ENCODE measurements around the gene SCUBE2. TPM values are rescaled to one million over a fixed set of nuclear protein-coding genes. Genes with fewer than 3 reads are reported as not detected.

SCUBE2 gene
- total RNA-seq, 1 donor from 2014 or later = 1.5 TPM

DNA sequence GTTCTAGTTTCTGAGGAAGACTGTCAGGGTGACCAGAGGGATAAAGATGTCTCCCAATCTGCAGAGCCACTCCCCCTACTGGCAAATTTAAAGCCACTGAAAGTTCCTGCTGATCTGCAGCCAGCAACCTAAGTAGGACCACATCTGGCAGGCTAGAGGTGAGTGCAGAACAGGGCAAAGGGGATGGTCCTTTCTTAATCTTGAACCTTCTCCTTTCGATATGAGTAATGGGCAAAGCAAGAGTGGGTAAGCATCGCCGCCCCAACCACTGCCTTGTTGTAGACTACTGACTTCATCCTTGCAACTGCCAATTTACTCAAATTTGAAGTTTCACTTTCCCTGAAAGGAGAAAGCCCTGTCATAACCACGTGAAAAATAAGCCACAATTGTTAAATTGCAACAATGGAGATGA lies 30.7 kb downstream of the SCUBE2 start:
- DNase-seq (ENCODE audit: low read depth) (no peak), FAIRE-seq (no peak)
- Histone ChIP-seq H4K20me1 (ENCODE audit: insufficient read depth, low read length) (no peaks in the 10 kb centered on the region), H3K9ac (ENCODE audit: low read length) (no peak overlapping the region), H3K27me3 (ENCODE audit: insufficient read depth, low read length) (no peaks in the 10 kb centered on the region), H3K27ac (ENCODE audit: low read depth, low read length) (no peak overlapping the region), H3K4me3 (ENCODE audit: insufficient read depth, low read depth, low read length) (no peak overlapping the region), H3K4me2 (ENCODE audit: low read length) (no peak overlapping the region), H3K36me3 (ENCODE audit: insufficient read depth, low read length) (no peaks in the 10 kb centered on the region), H3K4me1 (ENCODE audit: insufficient read depth, low read length) (no peaks in the 10 kb centered on the region), H2AFZ (ENCODE audit: low read depth, low read length) (no peak overlapping the region), H3K9me3 (ENCODE audit: insufficient read depth, low read depth, low read length) (no peaks in the 10 kb centered on the region), H3K79me2 (ENCODE audit: insufficient read depth, low read length) (no peaks in the 10 kb centered on the region)
- H3K9me3 Mint-ChIP-seq (ENCODE audit: unreplicated experiment) = peaks cover 8% of the 10 kb centered on the region
- H3K27me3 Mint-ChIP-seq (ENCODE audit: low read depth, unreplicated experiment) = peaks cover 2% of the 10 kb centered on the region
- H3K4me1 Mint-ChIP-seq (ENCODE audit: low read depth, unreplicated experiment) = no peaks in the 10 kb centered on the region
- H3K36me3 Mint-ChIP-seq (ENCODE audit: low read depth, unreplicated experiment) = peaks cover 6% of the 10 kb centered on the region
- H3K27ac Mint-ChIP-seq (ENCODE audit: unreplicated experiment) = no peak overlapping the region
- TF ChIP-seq, protein P1, sequence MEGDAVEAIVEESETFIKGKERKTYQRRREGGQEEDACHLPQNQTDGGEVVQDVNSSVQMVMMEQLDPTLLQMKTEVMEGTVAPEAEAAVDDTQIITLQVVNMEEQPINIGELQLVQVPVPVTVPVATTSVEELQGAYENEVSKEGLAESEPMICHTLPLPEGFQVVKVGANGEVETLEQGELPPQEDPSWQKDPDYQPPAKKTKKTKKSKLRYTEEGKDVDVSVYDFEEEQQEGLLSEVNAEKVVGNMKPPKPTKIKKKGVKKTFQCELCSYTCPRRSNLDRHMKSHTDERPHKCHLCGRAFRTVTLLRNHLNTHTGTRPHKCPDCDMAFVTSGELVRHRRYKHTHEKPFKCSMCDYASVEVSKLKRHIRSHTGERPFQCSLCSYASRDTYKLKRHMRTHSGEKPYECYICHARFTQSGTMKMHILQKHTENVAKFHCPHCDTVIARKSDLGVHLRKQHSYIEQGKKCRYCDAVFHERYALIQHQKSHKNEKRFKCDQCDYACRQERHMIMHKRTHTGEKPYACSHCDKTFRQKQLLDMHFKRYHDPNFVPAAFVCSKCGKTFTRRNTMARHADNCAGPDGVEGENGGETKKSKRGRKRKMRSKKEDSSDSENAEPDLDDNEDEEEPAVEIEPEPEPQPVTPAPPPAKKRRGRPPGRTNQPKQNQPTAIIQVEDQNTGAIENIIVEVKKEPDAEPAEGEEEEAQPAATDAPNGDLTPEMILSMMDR (IDR thresholded peaks at IDR 0.05; ENCODE audit: insufficient read depth, low read depth, low read length) = no peak
- no peak for TF ChIP-seq EZH2 (IDR thresholded peaks at IDR 0.05; ENCODE audit: insufficient read depth, low read length)
- H3K4me3 Mint-ChIP-seq (ENCODE audit: unreplicated experiment) = no peak overlapping the region

GRCh38 chr11:9059406-9059805 lies 32.0 kb downstream of the SCUBE2 start:
- peaks cover 3% of the 10 kb centered on the region for H3K9me3 Mint-ChIP-seq (ENCODE audit: unreplicated experiment)
- no peak overlapping the region for H2AFZ ChIP-seq (ENCODE audit: low read depth, low read length)
- no peaks in the 10 kb centered on the region for H3K9me3 ChIP-seq (ENCODE audit: insufficient read depth, low read depth, low read length)
- no peak for TF ChIP-seq EZH2 (IDR thresholded peaks at IDR 0.05; ENCODE audit: insufficient read depth, low read length)
- TF ChIP-seq, protein P1 (IDR thresholded peaks at IDR 0.05; ENCODE audit: insufficient read depth, low read depth, low read length) = no peak
- no peaks in the 10 kb centered on the region for H3K27me3 ChIP-seq (ENCODE audit: insufficient read depth, low read length)
- H3K4me1 Mint-ChIP-seq (ENCODE audit: low read depth, unreplicated experiment) = no peaks in the 10 kb centered on the region
- no peak overlapping the region for H3K4me3 Mint-ChIP-seq (ENCODE audit: unreplicated experiment)
- FAIRE-seq = no peak
- no peak overlapping the region for H3K4me2 ChIP-seq (ENCODE audit: low read length)
- H3K27ac ChIP-seq (ENCODE audit: low read depth, low read length) = no peak overlapping the region
- peaks cover 2% of the 10 kb centered on the region for H3K27me3 Mint-ChIP-seq (ENCODE audit: low read depth, unreplicated experiment)
- H3K27ac Mint-ChIP-seq (ENCODE audit: unreplicated experiment) = no peak overlapping the region
- peaks cover 4% of the 10 kb centered on the region for H3K36me3 Mint-ChIP-seq (ENCODE audit: low read depth, unreplicated experiment)
- no peak overlapping the region for H3K9ac ChIP-seq (ENCODE audit: low read length)
- H3K4me1 ChIP-seq (ENCODE audit: insufficient read depth, low read length) = no peaks in the 10 kb centered on the region
- H3K4me3 ChIP-seq (ENCODE audit: insufficient read depth, low read depth, low read length) = no peak overlapping the region
- no peaks in the 10 kb centered on the region for H4K20me1 ChIP-seq (ENCODE audit: insufficient read depth, low read length)
- H3K36me3 ChIP-seq (ENCODE audit: insufficient read depth, low read length) = no peaks in the 10 kb centered on the region
- H3K79me2 ChIP-seq (ENCODE audit: insufficient read depth, low read length) = no peaks in the 10 kb centered on the region
- DNase-seq (ENCODE audit: low read depth) = no peak

DNA sequence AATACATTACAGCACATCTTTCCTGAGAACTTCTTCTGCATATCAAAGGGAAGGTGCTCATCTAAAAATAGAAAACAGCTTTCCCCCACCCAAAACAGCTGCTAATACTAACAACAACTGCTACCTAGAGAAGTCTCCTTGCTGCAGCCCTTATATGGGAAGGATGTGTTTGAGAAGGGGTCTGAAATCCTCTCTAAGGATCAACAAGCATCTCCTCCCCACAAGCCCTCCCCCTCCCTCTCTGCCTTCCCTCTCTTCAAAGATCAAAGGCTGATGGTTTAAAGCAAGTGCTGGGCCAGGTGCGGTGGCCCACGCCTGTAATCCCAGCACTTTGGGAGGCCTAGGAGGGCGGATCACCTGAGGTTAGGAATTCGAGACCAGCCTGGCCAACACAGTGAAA lies 33.5 kb downstream of the SCUBE2 start:
- Histone ChIP-seq H3K9me3 (ENCODE audit: insufficient read depth, low read depth, low read length) (no peaks in the 10 kb centered on the region), H4K20me1 (ENCODE audit: insufficient read depth, low read length) (no peaks in the 10 kb centered on the region), H3K79me2 (ENCODE audit: insufficient read depth, low read length) (no peaks in the 10 kb centered on the region), H3K4me1 (ENCODE audit: insufficient read depth, low read length) (peaks cover 4% of the 10 kb centered on the region), H3K4me3 (ENCODE audit: insufficient read depth, low read depth, low read length) (no peak overlapping the region), H3K27me3 (ENCODE audit: insufficient read depth, low read length) (no peaks in the 10 kb centered on the region), H3K9ac (ENCODE audit: low read length) (no peak overlapping the region), H3K4me2 (ENCODE audit: low read length) (no peak overlapping the region), H3K36me3 (ENCODE audit: insufficient read depth, low read length) (no peaks in the 10 kb centered on the region), H3K27ac (ENCODE audit: low read depth, low read length) (no peak overlapping the region), H2AFZ (ENCODE audit: low read depth, low read length) (no peak overlapping the region)
- TF ChIP-seq, protein P1 (IDR thresholded peaks at IDR 0.05; ENCODE audit: insufficient read depth, low read depth, low read length) = no peak
- TF ChIP-seq EZH2 (IDR thresholded peaks at IDR 0.05; ENCODE audit: insufficient read depth, low read length) = no peak
- Mint-ChIP-seq H3K4me3 (ENCODE audit: unreplicated experiment) (no peak overlapping the region), H3K36me3 (ENCODE audit: low read depth, unreplicated experiment) (peaks cover 4% of the 10 kb centered on the region), H3K27me3 (ENCODE audit: low read depth, unreplicated experiment) (peaks cover 2% of the 10 kb centered on the region), H3K9me3 (ENCODE audit: unreplicated experiment) (peaks cover 3% of the 10 kb centered on the region), H3K4me1 (ENCODE audit: low read depth, unreplicated experiment) (peaks cover 8% of the 10 kb centered on the region), H3K27ac (ENCODE audit: unreplicated experiment) (no peak overlapping the region)
- DNase-seq (ENCODE audit: low read depth) (no peak), FAIRE-seq (no peak)
